Liver (tissue), 9 donors: ENCODE results near the gene EMX2. TPM values are rescaled to one million over a fixed set of nuclear protein-coding genes. Genes with fewer than 3 reads are reported as not detected.

Experiments
- DNase-seq: peaks from one replicate; pipeline ENCODE4 v3.0.0-alpha.2; 2017; ENCODE audit warnings: low spot score
- H3K27ac ChIP-seq, 2 donors: one replicate each; pipeline ENCODE4 v1.7.0; 2013; ENCODE audit warnings: inconsistent platforms in 2 of 2, low read length in 2 of 2, control low read depth in 1 of 2, low read depth in 1 of 2, mild to moderate bottlenecking in 1 of 2
- H3K27me3 ChIP-seq, 4 donors: one replicate each; pipeline versions ENCODE4 v1.6.1 to v1.7.0; 2013; ENCODE audit warnings: low read length in 3 of 4, inconsistent platforms in 1 of 4, mild to moderate bottlenecking in 1 of 4, moderate library complexity in 1 of 4; ENCODE audit not compliant: control insufficient read depth in 4 of 4, insufficient read depth in 4 of 4
- H3K36me3 ChIP-seq, 4 donors: one replicate each; pipeline versions ENCODE4 v1.6.1 to v1.7.0; 2013; ENCODE audit warnings: low read length in 3 of 4, mild to moderate bottlenecking in 3 of 4, low read depth in 1 of 4, moderate library complexity in 1 of 4; ENCODE audit not compliant: control insufficient read depth in 4 of 4, insufficient read depth in 3 of 4
- H3K4me1 ChIP-seq, 4 donors: one replicate each; pipeline versions ENCODE4 v1.6.1 to v1.7.0; 2013; ENCODE audit warnings: low read length in 3 of 4, mild to moderate bottlenecking in 3 of 4, moderate library complexity in 1 of 4; ENCODE audit not compliant: control insufficient read depth in 4 of 4, insufficient read depth in 4 of 4
- H3K4me3 ChIP-seq, 3 donors: one replicate each; pipeline versions ENCODE4 v1.6.1 to v1.7.0; 2013; ENCODE audit warnings: low read length in 3 of 3, control low read depth in 1 of 3, low read depth in 1 of 3, mild to moderate bottlenecking in 1 of 3
- H3K9ac ChIP-seq, 2 donors: one replicate each; pipeline ENCODE4 v1.7.0; 2013; ENCODE audit warnings: low read length in 2 of 2, mild to moderate bottlenecking in 2 of 2, moderate library complexity in 2 of 2, control low read depth in 1 of 2, low read depth in 1 of 2
- H3K9me3 ChIP-seq, 4 donors: one replicate each; pipeline versions ENCODE4 v1.6.1 to v1.7.0; 2013; ENCODE audit warnings: low read length in 3 of 4; ENCODE audit not compliant: control insufficient read depth in 4 of 4
- ATF3 ChIP-seq: IDR thresholded peaks from 2 replicates; pipeline ENCODE4 v1.6.1; 2016; ENCODE audit warnings: antibody characterized with exemption
- CTCF ChIP-seq: fragments of 150-350 bp; IDR thresholded peaks from 2 replicates; pipeline ENCODE4 v1.5.1; 2017; ENCODE audit warnings: improper control_type of control experiment, low read depth, low read length; ENCODE audit not compliant: missing input control
- EGR1 ChIP-seq, 2 donors: IDR thresholded peaks; 2 replicates each; pipeline ENCODE4 v1.6.1; 2016 to 2018; ENCODE audit warnings: antibody characterized with exemption in 2 of 2, low read depth in 2 of 2
- FOXA1 ChIP-seq: IDR thresholded peaks from 2 replicates; pipeline ENCODE4 v1.6.1; 2016; ENCODE audit warnings: antibody characterized with exemption
- FOXA2 ChIP-seq: IDR thresholded peaks from 2 replicates; pipeline ENCODE4 v1.6.1; 2016; ENCODE audit warnings: antibody characterized with exemption
- GABPA ChIP-seq, 2 donors: IDR thresholded peaks in 1 of 2; conservative IDR thresholded peaks in 1 of 2; 2 replicates each; pipeline ENCODE4 v1.6.1; 2016; ENCODE audit warnings: antibody characterized with exemption in 2 of 2, mild to moderate bottlenecking in 1 of 2, moderate library complexity in 1 of 2
- HNF4A ChIP-seq, 2 donors: conservative IDR thresholded peaks; 2 replicates each; pipeline ENCODE4 v1.6.1; 2016; ENCODE audit warnings: antibody characterized with exemption in 2 of 2, mild to moderate bottlenecking in 2 of 2
- HNF4G ChIP-seq: IDR thresholded peaks from 2 replicates; pipeline ENCODE4 v1.6.1; 2016; ENCODE audit warnings: antibody characterized with exemption
- JUND ChIP-seq, 2 donors: IDR thresholded peaks; 2 replicates each; pipeline ENCODE4 v1.6.1; 2016; ENCODE audit warnings: antibody characterized with exemption in 2 of 2
- MAX ChIP-seq: IDR thresholded peaks from 2 replicates; pipeline ENCODE4 v1.6.1; 2016; ENCODE audit warnings: antibody characterized with exemption
- NR2F2 ChIP-seq: IDR thresholded peaks from 2 replicates; pipeline ENCODE4 v1.6.1; 2016; ENCODE audit warnings: antibody characterized with exemption
- RAD21 ChIP-seq, 2 donors: IDR thresholded peaks; 2 replicates each; pipeline ENCODE4 v1.6.1; 2016; ENCODE audit warnings: antibody characterized with exemption in 2 of 2, mild to moderate bottlenecking in 2 of 2
- REST ChIP-seq: IDR thresholded peaks from 2 replicates; pipeline ENCODE4 v1.6.1; 2016; ENCODE audit warnings: antibody characterized with exemption, mild to moderate bottlenecking
- RXRA ChIP-seq, 2 donors: IDR thresholded peaks; 2 replicates each; pipeline ENCODE4 v1.6.1; 2017 to 2018; ENCODE audit warnings: antibody characterized with exemption in 2 of 2, mild to moderate bottlenecking in 1 of 2
- SP1 ChIP-seq: IDR thresholded peaks from 2 replicates; pipeline ENCODE4 v1.6.1; 2018; ENCODE audit warnings: antibody characterized with exemption, mild to moderate bottlenecking
- TAF1 ChIP-seq: conservative IDR thresholded peaks from 2 replicates; pipeline ENCODE4 v1.6.1; 2016; ENCODE audit warnings: antibody characterized with exemption, mild to moderate bottlenecking
- YY1 ChIP-seq: IDR thresholded peaks from 2 replicates; pipeline ENCODE4 v1.6.1; 2016; ENCODE audit warnings: antibody characterized with exemption, mild to moderate bottlenecking
- ZBTB33 ChIP-seq: IDR thresholded peaks from 2 replicates; pipeline ENCODE4 v1.6.1; 2016; ENCODE audit warnings: antibody characterized with exemption
- WGBS: extraction: QIAGEN DNeasy Blood & Tissue Kit; methylation state at CpG from one replicate; pipeline ENCODE4 v1.1.7; 2013; 5-methylcytosine and 5-hydroxymethylcytosine counted together
- polyA plus RNA-seq, 2 donors: library from polyadenylated mRNA; stranded (reverse) in 1 of 2; unstranded in 1 of 2; fragments of 200-250 nt in 1 of 2; fragments of >200 nt in 1 of 2; fragmentation: Nextera tagmentation in 1 of 2; extraction: Ambion mirVana in 1 of 2; gene quantifications; one replicate each; pipeline versions ENCODE4 v1.2.1 to v1.2.3, GENCODE V29; 2013 to 2015
- total RNA-seq, 2 donors: library from RNA; depleted of rRNA; stranded (reverse); fragments of >200 nt; gene quantifications; one replicate each; pipeline ENCODE4 v1.2.3, GENCODE V29; 2014
- donor health status: healthy.
- donor health status: healthy.
- donor health status: healthy.
- donor health status: healthy.
- donor health status: healthy.

The EMX2 gene
- total and polyA plus RNA-seq, 4 donors: not detected

- peaks cover 0 to 11% (median 0%) of the 10 kb centered on the region in 4 donors for H3K27me3 ChIP-seq
Measured at GRCh38 chr10:117570880-117571279, 28.3 kb downstream of the EMX2 start.

GRCh38 chr10:117574498-117575146, 32.1 kb downstream of the EMX2 start:
- no peaks in the 10 kb centered on the region for H3K4me1 ChIP-seq
- TF ChIP-seq EGR1 (IDR thresholded peaks at IDR 0.05; ENCODE audit: low read depth in 2 of 2) (no peak), REST (no peak), FOXA2 (no peak), YY1 (no peak), RAD21 (IDR thresholded peaks at IDR 0.05) (no peak), NR2F2 (no peak), ZBTB33 (no peak), MAX (no peak), ATF3 (no peak), TAF1 (no peak), GABPA (IDR thresholded peaks at IDR 0.05 in 1 of 2, conservative IDR thresholded peaks at IDR 0.05 in 1 of 2) (no peak), JUND (IDR thresholded peaks at IDR 0.05) (no peak), CTCF (no peak), HNF4A (conservative IDR thresholded peaks at IDR 0.05) (no peak), RXRA (IDR thresholded peaks at IDR 0.05) (no peak), HNF4G (no peak), FOXA1 (no peak), SP1 (no peak)
- no peak overlapping the region for H3K9ac ChIP-seq
- H3K36me3 ChIP-seq: no peaks in the 10 kb centered on the region
- no peak overlapping the region for H3K4me3 ChIP-seq
- peaks cover 0 to 7% (median 1%) of the 10 kb centered on the region in 4 donors for H3K27me3 ChIP-seq
- no peaks in the 10 kb centered on the region for H3K9me3 ChIP-seq
- no peak overlapping the region for H3K27ac ChIP-seq
- WGBS: 49% methylated on average over 11 of the region's 11 CpGs
- no peak for DNase-seq

More at GRCh38 chr10:117570880-117571279, 28.3 kb downstream of the EMX2 start:
- Histone ChIP-seq H3K9me3 (no peaks in the 10 kb centered on the region), H3K27ac (no peak overlapping the region), H3K4me3 (no peak overlapping the region), H3K9ac (no peak overlapping the region), H3K4me1 (no peaks in the 10 kb centered on the region), H3K36me3 (no peaks in the 10 kb centered on the region)
- no peak for TF ChIP-seq HNF4G
- no peak for TF ChIP-seq RXRA (IDR thresholded peaks at IDR 0.05)
- no peak for DNase-seq
- 47% methylated on average over 4 of the region's 5 CpGs for WGBS
